ENCODE results near the gene RIC8A.

DNA sequence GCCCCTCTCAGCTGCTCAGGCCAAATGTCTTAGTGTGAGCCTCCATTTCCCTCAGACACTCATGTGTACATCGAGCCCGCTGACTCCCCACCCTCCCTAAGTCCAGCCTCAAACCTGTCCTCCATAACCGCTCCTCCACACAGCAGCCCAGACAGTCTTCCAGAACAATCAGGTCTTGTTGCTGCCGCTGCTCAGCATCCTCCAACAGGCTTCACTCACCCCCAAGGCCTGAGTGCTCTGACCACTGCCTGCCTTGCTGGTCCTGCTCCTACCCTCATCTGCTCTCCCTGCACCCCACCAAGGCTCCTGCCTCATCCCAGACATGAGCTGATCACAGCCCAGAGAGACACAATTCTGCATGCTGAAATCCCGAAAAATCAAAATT, 46.4 kb downstream of the RIC8A start:
- TF ChIP-seq CTCF (IDR thresholded peaks at IDR 0.05) (no peak), EZH2phosphoT487 (IDR thresholded peaks at IDR 0.05) (no peak), EZH2 (IDR thresholded peaks at IDR 0.05) (no peak)
